GM23338 (cell line): ENCODE data around the gene PTPN12.

Experiments
- CREB1 ChIP-seq: fragments of 250-450 bp; sonication (Bioruptor Pico); IDR thresholded peaks from 2 replicates; pipeline ENCODE4 v1.5.0; 2020; ENCODE audit warnings: low read depth, mild to moderate bottlenecking, moderate library complexity
- CTCF ChIP-seq, 2 experiments: fragments of 200-600 bp in 1 of 2; sonication (generic) in 1 of 2; conservative IDR thresholded peaks; 2 replicates each; pipeline versions ENCODE4 v1.5.1 to v1.6.1; 2016 to 2017; ENCODE audit warnings: antibody characterized with exemption in 2 of 2, low read depth in 2 of 2, mild to moderate bottlenecking in 2 of 2, moderate library complexity in 1 of 2
- EZH2 ChIP-seq: fragments of 200-600 bp; sonication (generic); IDR thresholded peaks from one replicate; pipeline ENCODE4 v1.8.0; 2017; ENCODE audit warnings: antibody characterized with exemption, mild to moderate bottlenecking, low read depth; ENCODE audit not compliant: unreplicated experiment
- EZH2phosphoT487 ChIP-seq: fragments of 200-600 bp; sonication (generic); IDR thresholded peaks from one replicate; pipeline ENCODE4 v1.8.1; 2018; ENCODE audit warnings: antibody characterized with exemption; ENCODE audit not compliant: unreplicated experiment
- JUNB ChIP-seq: IDR thresholded peaks from one replicate; pipeline ENCODE4 v1.6.1; 2016; ENCODE audit warnings: antibody characterized with exemption; ENCODE audit not compliant: unreplicated experiment
- NANOG ChIP-seq: IDR thresholded peaks from 2 replicates; pipeline ENCODE4 v1.6.1; 2016; ENCODE audit warnings: antibody characterized with exemption, borderline replicate concordance
- POLR2AphosphoS5 ChIP-seq: IDR thresholded peaks from 2 replicates; pipeline ENCODE4 v1.6.1; 2016; ENCODE audit warnings: antibody characterized with exemption, low read depth
- STAT1 ChIP-seq: IDR thresholded peaks from one replicate; pipeline ENCODE4 v1.6.1; 2016; ENCODE audit warnings: antibody characterized with exemption; ENCODE audit not compliant: unreplicated experiment
- ZNF114 ChIP-seq: fragments of 250-450 bp; sonication (Bioruptor Pico); IDR thresholded peaks from 2 replicates; pipeline ENCODE4 v1.5.0; 2020; ENCODE audit warnings: mild to moderate bottlenecking, moderate library complexity
- ZNF331 ChIP-seq: fragments of 250-450 bp; sonication (Bioruptor Pico); IDR thresholded peaks from 2 replicates; pipeline ENCODE4 v1.5.0; 2020; ENCODE audit warnings: low read depth, mild to moderate bottlenecking, moderate library complexity
- ZNF462 ChIP-seq: fragments of 250-450 bp; sonication (Bioruptor Pico); IDR thresholded peaks from 2 replicates; pipeline ENCODE4 v1.5.0; 2020; ENCODE audit warnings: mild to moderate bottlenecking, moderate library complexity
- TF ChIP-seq, protein P1 (sequence below): IDR thresholded peaks from one replicate; pipeline ENCODE4 v1.6.1; 2018; ENCODE audit warnings: antibody characterized with exemption; ENCODE audit not compliant: unreplicated experiment
- TF ChIP-seq, protein P2 (sequence below): IDR thresholded peaks from 2 replicates; pipeline ENCODE4 v1.6.1; 2016; ENCODE audit warnings: antibody characterized with exemption

DNA sequence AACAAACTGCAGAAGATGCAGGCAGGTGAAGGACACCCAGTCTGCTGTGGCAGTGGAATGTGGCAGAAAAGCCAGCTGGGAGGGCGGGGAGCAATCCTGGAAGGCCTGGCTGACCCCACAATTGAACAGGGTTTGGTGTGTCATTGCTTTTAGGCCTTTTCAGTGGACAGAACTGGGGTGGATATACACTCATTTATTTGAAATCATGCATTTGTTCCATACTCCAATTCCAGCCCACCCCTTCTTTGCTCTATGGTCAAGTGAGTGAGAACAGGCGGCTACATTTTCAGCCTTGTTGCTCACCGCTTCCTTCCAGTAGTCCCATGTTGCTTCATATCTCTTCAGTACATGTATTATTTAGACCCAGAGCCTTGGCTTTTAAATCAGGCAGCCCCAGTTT, 39.8 kb downstream of the PTPN12 start:
- TF ChIP-seq CTCF (conservative IDR thresholded peaks at IDR 0.05; ENCODE audit: low read depth in 2 of 2) (no peak), POLR2AphosphoS5 (no peak), EZH2phosphoT487 (no peak), EZH2 (no peak), JUNB (no peak), CREB1 (no peak), NANOG (no peak), STAT1 (no peak), ZNF114 (CRISPR knock-in tag) (no peak), ZNF462 (CRISPR knock-in tag) (no peak), ZNF331 (CRISPR knock-in tag) (no peak)
- TF ChIP-seq, protein P1, sequence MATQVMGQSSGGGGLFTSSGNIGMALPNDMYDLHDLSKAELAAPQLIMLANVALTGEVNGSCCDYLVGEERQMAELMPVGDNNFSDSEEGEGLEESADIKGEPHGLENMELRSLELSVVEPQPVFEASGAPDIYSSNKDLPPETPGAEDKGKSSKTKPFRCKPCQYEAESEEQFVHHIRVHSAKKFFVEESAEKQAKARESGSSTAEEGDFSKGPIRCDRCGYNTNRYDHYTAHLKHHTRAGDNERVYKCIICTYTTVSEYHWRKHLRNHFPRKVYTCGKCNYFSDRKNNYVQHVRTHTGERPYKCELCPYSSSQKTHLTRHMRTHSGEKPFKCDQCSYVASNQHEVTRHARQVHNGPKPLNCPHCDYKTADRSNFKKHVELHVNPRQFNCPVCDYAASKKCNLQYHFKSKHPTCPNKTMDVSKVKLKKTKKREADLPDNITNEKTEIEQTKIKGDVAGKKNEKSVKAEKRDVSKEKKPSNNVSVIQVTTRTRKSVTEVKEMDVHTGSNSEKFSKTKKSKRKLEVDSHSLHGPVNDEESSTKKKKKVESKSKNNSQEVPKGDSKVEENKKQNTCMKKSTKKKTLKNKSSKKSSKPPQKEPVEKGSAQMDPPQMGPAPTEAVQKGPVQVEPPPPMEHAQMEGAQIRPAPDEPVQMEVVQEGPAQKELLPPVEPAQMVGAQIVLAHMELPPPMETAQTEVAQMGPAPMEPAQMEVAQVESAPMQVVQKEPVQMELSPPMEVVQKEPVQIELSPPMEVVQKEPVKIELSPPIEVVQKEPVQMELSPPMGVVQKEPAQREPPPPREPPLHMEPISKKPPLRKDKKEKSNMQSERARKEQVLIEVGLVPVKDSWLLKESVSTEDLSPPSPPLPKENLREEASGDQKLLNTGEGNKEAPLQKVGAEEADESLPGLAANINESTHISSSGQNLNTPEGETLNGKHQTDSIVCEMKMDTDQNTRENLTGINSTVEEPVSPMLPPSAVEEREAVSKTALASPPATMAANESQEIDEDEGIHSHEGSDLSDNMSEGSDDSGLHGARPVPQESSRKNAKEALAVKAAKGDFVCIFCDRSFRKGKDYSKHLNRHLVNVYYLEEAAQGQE = no peak
- TF ChIP-seq, protein P2, sequence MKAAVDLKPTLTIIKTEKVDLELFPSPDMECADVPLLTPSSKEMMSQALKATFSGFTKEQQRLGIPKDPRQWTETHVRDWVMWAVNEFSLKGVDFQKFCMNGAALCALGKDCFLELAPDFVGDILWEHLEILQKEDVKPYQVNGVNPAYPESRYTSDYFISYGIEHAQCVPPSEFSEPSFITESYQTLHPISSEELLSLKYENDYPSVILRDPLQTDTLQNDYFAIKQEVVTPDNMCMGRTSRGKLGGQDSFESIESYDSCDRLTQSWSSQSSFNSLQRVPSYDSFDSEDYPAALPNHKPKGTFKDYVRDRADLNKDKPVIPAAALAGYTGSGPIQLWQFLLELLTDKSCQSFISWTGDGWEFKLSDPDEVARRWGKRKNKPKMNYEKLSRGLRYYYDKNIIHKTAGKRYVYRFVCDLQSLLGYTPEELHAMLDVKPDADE = no peak
